Activated T-cell treated with anti-CD3 and anti-CD28 coated beads for 1 hour (primary cell): ENCODE data around the gene ZNF300.
A peak's percentile ranks its signal among the peaks of the same experiment; 100 is the strongest.
"Not testable (repeated sequence)": the region's sequence is repeated elsewhere in the genome, so short reads cannot be mapped to it uniquely, and the experiment has no call there.

ENCODE experiments used
- DNase-seq: peaks from one replicate; pipeline ENCODE4 v3.0.0-alpha.2; 2020; ENCODE audit warnings: low read depth

The ZNF300 gene

DNA sequence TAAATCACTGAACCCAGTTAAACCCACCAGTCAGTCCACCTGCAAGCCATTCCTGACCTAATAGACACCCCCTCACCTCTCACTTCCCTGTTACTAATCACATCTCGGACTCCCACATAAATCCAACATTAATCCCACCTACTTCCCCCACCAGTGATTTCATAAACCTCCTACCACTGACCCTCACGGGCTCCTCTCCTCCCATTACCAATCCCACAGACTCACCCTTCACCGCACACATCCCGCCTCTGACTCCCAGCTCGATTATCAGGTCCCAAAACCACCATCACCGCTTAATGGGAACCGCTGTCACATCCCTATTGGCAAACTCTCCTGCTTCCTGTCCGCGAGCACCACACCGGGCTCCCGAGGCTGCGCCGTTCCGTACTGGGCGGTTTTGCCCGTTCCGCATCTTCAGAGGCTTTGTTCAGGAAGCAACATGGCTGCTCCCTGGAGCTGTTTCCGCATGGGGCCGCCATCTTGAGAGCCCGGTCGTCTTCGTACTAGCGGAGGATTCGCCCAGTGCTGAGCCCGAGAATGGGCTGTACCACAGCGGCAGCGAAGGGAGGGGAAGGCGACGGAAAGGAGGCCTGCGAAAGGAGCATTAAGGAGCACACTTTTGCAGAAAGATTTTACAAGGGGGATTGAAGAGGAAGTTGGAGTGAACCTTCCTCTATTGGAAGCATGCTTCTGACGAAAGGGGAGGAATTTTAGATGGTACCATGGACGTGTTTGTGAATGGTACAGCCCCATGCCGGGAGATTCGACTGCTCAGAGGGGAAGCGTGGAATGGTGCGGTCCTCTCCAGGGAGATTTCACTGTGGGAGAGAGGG is at the start of gene ZNF300:
TSS of gene ZNF300 (minus strand) at position 502 of the 833 bp plus-strand sequence. CDS start 1,825 bp downstream, outside the sequence.
- peak; percentile 26 for DNase-seq

DNA sequence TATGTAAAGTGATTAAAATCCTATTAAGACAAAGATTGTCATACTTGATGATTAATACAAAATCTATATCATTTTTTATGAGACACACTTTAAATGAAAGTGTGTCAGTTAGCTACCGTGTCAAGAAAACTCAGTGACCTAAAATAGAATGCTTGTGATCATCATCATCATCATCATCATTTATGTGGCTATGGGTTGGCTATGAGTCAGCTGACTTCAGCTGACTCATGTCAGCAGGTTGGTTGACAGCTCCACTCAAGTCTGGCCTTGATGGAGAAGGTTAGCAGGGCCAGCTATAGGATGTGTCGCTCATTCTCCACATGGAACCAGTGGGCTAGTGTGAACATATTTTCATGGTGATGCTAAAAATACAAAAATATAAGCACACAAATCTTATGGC is 43.8 kb upstream of the ZNF300 start:
- DNase-seq, result no peak

DNA sequence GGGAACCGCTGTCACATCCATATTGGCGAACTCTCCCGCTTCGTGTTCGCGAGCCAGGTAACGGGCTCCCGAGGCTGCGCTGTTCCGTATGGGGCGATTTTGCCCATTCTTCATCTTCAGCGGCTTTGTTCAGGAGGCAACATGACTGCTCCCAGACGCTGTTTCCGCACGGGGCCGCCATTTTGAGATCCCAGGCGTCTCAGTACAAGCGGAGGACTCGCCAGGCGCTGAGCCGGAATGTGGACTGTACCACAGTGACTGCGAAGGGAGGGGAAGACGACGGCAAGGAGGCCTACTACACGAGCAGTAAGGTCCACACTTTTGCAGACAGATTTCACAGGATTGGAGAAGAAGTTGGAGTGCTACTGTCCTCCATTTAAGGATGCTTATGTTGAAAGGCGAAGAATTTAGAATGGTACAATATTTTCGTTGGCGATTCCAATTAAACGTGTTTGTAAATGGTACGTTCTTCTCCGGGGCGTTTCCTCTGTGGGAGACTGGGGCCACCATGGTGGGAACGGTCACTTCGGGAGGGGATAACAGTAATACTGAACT is 41.6 kb upstream of the ZNF300 start:
- DNase-seq, result no peak

DNA sequence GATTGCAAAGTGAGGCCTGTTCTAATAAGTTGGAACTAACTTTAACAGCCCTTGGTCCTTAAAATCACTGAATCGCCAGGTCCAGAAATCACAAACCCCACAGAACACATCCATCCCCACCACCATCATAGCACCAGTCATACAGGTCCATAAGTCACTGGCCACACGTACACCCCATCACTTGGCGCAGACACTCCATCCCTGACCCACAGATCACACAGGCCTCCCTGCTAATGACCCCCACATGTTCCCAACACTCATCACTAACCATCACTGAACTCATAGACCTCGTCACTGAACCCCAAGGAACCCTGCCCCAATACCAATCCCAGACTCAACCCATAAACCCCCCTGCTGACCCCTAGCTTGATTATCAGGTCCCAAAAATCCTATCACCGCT is 41.2 kb upstream of the ZNF300 start:
- no peak for DNase-seq

DNA sequence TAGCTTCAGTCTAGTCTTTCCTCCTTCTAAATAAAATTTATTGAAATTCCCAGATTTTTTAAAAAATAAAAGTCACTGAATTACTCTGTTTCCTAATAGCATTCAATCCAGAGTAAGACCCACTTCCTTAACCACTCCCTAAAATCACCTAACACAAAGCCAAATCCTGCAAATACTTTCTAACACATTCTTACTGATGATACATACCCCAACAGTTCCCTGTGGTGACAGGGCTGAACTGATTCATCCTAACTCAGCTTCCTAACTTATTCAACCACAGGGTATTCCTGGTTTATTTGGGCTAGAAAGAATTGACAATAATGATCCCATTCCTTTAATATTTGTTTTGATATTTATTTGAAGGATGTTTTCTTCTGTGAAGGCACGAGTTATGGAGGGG is 40.7 kb upstream of the ZNF300 start:
- no peak for DNase-seq

DNA sequence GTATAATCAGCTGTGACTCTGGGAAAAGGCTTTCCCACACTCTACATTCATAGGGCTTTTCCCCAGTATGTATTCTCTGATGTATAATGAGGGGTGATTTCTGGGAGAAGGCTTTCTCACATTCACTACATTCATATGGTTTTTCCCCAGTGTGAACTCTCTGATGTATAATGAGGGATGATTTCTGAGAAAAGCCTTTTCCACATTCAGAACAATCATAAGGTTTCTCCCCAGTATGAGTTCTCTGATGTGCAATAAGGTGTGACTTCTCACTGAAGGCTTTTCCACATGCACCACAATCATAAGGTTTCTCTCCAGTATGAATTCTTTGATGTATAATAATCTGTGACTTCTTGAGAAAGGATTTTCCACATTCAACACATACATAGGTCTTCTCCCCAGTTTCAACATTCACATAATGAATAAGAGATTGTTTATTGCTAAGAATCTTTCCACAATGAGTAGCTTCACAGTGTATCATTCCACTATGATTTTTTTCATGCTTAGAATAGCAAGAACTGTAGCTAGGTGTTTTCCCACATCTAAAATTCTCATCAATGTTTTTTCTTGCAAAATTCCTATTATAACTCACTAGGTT is 26.7 kb upstream of the ZNF300 start:
- no peak for DNase-seq

DNA sequence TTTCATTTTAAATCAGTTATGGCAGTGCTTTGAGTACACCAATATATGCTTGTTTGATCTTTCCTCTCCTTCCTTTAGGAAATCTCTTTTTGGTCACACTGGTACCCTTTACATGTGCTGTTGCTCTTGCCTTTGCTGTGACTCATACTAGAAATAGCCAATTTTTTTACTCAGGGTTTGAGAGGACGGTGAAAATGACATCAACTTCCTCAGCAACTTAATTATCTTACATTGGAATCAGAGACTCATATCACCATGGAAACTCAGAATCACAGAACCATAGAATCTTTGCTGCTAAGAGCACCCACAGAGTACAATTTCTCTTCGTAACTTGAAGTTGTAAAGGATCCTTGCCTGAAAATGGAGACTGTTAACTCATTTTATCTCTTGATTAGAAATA is 13.8 kb upstream of the ZNF300 start:
- DNase-seq, result no peak

DNA sequence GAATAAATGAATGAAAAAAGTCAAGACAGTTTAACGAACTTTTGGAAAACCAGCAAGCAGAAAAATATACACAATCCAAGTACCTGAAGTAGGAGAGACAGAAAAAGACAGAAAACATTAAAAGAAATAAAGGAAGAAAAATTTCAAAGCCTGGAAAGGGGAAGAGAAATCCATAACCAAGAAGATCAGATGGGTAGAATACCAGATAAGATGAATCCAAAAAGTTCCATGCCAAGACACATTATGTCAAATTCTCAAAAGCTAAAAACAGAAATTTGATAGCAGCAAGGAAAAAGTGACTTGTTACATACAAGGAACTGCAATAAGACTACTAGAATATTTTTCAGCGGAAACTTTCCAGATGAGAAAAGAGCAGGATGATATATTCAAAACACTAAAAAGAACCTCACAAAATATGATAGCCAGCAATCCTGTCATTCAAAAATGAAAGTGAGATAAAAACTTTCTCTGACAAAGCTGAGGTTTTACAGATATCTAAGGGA is 7.6 kb upstream of the ZNF300 start:
- no peak for DNase-seq

DNA sequence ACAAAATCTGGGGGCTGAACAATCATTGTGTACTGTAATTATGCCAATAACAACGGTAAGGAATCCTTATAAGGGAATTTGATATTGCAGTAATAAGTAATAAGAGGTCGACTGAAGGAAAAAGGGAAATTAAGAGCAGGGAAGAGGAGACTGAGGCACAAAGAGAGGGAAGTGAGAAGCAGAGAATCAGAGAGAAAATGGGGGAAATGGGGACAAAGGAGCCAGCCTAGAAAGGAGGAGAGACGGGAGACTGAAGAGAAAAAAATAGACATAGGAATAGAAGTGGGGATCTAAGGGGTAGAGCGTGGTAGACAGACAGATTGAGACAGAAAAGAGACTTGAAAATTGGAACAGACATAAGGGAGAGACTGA is 518 bp upstream of the ZNF300 start:
- DNase-seq, result no peak

DNA sequence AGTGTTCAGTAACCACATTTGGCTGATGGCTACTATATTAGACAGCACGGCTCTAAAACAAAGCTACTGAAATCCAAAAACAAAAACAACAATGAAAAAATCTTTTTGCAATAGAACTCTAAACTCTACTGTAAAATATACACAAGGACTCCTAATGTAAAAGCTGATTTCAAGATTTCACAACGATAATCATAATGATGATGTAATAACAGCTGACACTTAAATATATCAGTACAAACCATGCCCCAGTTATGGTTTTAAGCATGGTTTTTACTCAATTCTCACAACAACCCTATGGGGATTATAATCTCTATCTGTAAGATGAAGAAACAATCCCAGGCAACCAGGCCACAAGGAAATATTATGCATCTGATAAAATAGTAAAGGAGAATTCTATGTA is 3.3 kb downstream of the ZNF300 start:
- no peak for DNase-seq

DNA sequence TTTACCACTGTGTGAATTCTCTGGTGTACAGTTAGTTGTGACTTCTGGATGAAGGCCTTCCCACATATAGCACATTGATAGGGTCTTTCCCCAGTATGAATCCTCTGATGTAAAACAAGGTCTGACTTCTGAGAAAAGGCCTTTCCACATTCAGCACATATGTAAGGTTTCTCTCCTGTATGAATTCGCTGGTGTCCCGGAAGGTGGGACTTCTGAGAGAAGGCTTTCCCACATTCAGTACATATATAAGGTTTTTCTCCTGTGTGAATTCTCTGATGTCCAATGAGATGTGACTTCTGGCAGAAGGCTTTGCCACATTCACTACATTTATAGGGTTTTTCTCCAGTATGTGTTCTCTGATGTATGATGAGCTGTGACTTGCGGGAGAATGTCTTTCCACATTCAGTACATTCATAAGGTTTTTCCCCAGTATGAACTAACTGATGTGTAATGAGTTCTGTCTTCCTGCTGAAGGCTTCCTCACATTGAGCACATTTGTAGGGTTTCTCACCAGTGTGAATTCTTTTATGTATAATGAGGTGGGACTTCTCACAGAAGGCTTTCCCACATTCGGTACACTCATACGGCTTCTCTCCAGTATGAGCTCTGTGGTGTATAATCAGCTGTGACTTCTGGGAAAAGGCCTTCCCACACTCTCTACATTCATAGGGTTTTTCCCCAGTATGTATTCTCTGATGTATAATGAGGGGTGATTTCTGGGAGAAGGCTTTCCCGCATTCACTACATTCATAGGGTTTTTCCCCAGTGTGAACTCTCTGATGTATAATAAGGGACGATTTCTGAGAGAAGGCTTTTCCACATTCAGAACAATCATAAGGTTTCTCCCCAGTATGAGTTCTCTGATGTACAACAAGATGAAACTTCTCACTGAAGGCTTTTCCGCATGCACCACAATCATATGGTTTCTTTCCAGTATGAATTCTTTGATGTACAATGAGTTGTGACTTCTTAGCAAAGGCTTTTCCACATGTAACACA is 9.1 kb downstream of the ZNF300 start:
- no peak for DNase-seq

DNA sequence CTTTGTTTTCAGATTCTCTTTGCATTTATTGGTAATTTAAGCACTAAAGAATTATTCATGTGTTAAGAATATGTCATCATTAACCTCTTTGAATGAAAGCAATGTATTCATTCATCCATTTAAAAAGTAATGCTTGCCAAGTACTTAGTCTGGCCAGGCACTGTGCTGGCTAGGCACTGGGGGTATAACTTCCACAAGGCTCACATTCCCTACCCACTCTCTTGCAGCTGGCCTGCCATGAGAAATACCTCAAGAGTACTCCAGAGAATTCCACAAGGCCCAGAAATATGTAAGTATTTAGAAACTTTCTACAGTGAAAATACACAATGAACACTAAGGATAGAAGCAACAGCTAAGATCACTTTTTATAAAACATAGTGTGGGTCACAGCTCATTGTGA is 25.4 kb downstream of the ZNF300 start:
- no peak for DNase-seq

DNA sequence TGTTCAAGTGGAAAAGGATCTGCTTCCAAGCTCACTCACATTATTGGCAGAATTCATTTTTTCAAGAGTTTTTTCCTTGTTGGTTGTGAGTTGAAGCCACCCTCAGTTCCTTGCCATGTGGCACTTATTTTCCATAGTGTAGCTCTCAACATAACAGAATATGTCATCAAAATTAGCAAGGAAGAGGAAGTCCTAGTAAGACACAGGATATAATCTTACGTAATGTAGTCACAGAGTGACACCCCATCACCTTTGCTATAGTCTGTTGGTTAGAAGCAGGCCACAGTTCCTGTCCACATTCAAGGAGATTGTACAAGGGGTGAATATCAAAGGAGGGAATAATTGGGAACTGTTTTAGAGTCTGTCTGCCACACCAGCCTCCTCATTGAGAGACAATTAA is 42.7 kb downstream of the ZNF300 start:
- DNase-seq, result no peak

DNA sequence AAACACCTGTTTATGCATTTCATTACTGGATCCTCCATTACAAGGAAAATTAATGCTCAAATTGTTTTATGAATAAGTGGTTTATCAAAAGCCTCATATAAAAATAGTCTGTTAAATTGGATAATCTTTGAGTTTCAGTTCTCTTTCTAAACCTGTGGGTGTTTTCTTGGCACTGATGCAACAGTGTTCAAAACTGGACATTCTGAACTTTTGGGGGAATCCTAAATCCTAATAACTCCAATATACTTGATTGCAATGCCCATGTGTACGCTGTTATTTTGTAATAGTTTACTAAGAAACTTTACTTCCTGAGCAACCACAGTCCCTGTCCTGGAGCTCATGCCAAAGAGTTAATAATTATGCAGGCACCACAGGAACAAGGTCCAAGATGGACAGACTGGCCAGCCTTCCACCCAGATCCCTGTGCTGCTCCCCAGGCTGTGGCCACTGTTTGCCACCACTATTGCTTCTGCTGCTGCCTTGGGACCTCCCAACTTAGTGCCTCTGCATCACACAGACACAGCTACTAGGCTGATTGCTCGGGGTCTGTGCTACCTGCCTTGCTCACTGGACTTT is 44.4 kb downstream of the ZNF300 start:
- no peak for DNase-seq

DNA sequence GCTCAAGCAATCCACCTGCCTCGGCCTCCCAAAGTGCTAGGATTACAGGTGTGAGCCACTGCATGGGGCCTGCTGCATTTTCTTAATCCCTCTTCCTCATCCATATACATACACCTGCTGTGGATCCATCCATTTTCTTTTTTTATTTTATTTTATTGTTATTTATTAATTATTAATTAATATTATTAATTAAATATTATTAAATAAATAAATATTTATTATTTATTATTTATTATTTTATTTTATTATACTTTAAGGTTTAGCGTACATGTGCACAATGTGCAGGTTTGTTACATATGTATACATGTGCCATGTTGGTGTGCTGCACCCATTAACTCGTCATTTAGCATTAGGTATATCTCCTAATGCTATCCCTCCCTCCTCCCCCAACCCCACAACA is 48.1 kb downstream of the ZNF300 start:
- not testable (repeated sequence) for DNase-seq

DNA sequence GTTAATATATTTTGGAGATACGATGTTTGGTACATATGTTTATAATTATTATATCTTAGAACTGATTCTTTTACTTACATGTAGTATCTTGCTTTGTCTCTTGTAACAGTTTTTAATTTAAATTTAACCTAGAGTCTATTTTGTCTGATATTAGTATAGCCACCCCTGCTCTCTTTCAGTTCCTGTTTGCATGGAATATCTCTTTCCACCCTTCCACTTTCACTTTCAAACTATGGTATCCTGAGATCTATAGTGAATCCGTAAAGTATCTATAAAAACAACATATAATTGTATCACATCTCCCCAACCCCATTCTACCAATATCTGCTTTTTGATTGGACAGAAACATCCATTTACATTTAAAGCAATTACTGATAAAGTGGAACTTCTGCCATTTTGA is 51.2 kb downstream of the ZNF300 start:
- DNase-seq, result no peak

DNA sequence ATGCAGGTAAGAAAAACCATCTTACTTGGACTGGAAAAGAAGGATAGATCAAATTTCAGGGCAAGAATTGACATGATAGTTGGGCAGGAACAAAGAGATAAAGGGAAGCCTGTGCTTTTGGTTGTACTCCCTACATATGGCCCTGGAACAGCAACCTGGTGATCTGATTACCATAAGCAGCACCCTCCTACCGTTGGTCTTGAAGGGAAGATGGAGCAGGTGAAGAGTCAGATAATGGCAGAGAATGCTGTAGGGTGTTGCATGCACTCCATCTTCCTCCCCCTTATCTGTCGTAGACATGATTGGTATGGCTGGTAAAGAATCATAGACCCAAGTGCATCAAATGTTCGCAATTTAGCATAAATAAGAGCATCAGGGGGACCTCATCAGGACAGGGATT is 53.7 kb downstream of the ZNF300 start:
- no peak for DNase-seq

DNA sequence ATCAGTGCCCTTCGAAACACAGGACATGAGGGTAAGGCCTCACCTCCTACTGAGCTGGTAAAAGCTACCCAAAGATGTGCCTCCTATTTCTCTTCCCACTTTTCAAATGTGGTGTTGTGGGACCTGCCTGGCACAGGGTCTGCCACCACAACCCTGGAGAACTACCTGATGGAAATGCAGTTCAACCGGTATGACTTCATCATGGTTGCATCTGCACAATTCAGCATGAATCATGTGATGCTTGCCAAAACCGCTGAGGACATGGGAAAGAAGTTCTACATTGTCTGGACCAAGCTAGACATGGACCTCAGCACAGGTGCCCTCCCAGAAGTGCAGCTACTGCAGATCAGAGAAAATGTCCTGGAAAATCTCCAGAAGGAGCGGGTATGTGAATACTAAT is 56.5 kb downstream of the ZNF300 start:
- no peak for DNase-seq

DNA sequence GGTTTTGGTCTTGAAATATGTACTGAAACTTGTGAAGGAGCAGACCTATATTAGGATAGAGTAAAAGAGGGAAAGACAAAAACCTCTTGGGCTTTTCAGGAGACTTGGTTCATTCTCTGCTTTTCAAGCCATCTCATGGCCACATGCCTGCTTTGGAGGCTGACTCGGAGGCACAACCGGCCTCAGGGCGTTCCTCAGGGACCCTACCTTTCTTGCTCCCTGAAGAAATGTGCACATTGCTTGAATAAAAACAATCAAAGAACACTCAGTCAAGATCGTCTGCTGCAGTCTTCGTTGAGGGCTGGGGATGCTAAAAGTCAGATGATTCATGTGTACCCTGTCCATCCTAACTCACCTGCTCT is 57.5 kb downstream of the ZNF300 start:
- no peak for DNase-seq

DNA sequence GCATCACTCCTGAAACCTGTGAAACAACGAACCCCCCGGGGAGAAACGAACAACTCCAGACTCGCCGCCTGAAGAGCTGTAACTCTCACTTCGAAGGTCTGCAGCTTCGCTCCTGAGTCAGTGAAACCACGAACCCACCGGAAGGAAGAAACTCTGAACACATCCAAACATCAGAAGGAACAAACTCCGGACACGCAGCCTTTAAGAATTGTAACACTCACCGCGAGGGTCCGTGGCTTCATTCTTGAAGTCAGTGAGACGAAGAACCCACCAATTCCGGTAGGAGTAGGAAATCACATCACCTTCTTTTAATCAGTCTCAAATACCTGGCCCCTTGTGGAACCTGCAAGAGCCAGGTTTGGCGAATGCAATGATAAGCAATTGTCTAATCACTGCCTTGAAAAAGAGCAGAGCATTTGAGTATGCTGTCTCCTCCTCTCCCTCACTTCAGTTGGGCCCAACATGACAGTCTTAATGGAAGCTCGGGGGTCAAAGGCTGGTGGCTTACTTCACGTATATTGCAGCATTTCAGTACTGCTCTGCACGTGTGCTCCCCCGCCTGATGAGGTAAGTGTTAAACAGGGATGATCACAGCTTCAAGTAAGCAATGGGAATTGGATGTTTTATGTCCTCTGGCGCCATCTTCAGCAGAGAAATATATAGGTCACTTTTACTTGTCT is 58.0 kb downstream of the ZNF300 start:
- peak; percentile 31 for DNase-seq

DNA sequence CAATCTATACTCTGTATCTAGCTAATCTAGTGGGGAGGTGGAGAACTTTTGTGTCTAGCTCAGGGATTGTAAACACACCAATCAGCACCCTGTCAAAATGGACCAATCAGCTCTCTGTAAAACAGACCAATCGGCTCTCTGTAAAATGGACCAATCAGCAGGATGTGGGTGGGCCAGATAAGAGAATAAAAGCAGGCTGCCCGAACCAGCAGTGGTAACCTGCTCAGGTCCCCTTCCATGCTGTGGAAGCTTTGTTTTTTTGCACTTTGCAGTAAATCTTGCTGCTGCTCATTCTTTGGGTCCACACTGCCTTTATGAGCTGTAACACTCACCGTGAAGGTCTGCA is 58.5 kb downstream of the ZNF300 start, which contains the start of gene IRGM:
TSS of gene IRGM (plus strand) at position 214 of the 346 bp plus-strand sequence. CDS start 1,603 bp downstream, outside the sequence.
- not testable (repeated sequence) for DNase-seq
